AG09319 (cell line): Measurements from ENCODE around the gene RSPO1.
"Not testable (repeated sequence)": the region's sequence is repeated elsewhere in the genome, so short reads cannot be mapped to it uniquely, and the experiment has no call there.

Source experiments
- DNase-seq: peaks from one replicate; pipeline ENCODE4 v3.0.0-alpha.2; 2010; ENCODE audit warnings: low read depth; ENCODE audit errors: extremely low read depth
- TF ChIP-seq, protein P1 (sequence below): IDR thresholded peaks from 2 replicates; pipeline ENCODE4 v1.5.1; 2011; ENCODE audit warnings: low read depth, mild to moderate bottlenecking, inconsistent platforms, low read length, moderate library complexity

The RSPO1 gene

DNA sequence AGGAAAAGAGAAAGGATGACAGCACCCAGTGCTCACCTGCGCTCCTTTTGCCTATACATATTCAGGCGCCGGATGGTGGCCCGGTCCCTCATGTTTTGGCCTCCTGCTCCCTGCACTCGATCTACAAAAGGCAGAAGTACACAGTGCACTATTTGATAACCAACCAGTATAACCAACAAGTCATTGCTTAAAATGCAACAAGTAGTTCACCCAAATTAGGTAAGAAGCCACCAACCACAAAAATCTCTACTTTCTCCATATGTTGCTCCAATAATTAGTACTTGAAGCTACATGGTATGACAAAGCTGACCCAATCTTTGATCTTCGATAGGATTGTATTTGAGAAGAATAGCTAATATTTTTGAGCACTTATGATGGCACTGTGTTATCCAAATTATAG lies 41.0 kb downstream of the RSPO1 start:
- DNase-seq, result no peak
- TF ChIP-seq, protein P1, sequence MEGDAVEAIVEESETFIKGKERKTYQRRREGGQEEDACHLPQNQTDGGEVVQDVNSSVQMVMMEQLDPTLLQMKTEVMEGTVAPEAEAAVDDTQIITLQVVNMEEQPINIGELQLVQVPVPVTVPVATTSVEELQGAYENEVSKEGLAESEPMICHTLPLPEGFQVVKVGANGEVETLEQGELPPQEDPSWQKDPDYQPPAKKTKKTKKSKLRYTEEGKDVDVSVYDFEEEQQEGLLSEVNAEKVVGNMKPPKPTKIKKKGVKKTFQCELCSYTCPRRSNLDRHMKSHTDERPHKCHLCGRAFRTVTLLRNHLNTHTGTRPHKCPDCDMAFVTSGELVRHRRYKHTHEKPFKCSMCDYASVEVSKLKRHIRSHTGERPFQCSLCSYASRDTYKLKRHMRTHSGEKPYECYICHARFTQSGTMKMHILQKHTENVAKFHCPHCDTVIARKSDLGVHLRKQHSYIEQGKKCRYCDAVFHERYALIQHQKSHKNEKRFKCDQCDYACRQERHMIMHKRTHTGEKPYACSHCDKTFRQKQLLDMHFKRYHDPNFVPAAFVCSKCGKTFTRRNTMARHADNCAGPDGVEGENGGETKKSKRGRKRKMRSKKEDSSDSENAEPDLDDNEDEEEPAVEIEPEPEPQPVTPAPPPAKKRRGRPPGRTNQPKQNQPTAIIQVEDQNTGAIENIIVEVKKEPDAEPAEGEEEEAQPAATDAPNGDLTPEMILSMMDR, result no peak

DNA sequence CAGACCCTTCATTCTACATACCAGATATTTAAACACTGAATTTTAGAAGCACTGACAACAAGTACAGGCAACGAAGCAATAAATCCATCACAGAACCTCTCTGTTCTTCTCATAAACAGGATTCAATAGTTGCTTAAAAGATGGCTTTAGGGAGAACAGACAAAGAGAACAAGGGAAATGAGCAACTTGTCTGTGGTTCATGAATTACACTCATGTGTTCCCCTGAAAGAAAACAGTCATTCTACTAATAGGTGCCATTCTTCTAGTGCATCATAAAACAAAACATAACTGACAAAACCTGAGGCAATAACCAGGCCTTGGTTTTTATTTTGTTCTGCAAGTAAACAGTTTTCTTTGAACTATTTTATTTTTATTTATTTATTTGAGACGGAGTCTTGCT lies 45.8 kb downstream of the RSPO1 start:
- TF ChIP-seq, protein P1, result no peak
- no peak for DNase-seq

DNA sequence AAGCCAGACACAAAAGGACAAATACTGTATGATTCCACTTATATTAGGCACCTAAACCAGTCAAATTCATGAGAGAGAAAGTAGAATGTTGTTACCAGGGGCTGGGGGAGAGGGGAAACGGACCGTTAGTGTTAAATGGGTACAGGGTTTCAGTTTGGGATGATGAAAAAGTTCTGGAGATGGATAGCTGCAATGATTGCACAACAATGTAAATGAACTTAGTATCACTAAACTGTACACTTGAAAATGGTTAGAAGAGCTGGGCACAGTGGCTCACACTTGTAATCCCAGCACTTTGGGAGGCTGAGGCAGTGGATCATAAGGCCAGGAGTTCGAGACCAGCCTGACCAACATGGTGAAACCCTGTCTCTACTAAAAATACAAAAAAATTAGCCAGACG lies 50.1 kb downstream of the RSPO1 start:
- DNase-seq, result not testable (repeated sequence)

DNA sequence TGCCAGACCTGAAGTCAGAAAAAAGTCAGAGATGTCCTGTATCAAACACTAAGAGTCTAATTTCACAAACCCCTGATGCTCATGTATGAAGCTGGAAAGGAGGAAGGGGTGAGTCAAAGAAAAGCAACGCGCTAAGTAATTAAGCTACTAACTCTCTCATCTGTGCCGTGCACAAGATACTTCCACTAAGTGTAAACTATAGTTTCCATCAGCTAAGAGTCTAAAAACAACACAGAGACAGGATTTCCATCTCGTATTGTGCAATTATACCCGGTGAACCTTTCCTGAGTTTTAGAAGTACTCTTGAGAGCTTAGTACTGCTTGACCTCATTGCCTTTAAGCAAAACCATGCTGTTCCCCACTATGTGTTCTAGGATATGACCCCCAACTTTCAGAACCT lies 59.0 kb downstream of the RSPO1 start:
- TF ChIP-seq, protein P1, result no peak
- DNase-seq, result no peak

DNA sequence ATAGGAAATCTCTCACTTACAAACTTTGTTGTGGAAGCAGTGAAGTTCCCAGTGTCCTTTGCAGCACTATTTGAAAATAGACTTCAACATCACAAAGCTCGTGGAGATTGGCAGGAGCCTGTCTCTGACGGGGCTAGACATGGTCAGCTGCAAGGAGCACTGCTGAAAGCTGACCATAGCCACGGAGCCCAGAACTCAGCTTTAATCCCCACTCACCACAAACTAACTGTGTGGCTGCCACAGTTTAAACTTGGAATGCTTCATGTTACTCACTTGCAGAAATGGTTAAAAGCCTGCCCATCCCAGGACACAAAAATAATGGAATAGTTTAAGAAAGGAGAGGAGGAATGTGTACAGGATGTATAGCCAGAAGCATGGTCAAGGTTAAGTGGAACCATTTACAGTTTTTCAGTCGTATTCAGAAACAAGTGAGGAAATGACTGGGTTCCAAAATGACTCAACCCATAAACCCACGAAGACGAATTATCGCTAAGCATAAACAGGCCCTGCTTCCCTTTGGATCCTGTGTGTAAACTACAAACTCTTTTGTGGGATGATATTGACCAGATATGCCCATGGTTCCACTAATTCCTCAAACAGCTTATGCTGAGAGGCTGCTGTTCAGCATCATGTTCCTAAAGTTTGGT lies 59.7 kb downstream of the RSPO1 start:
- TF ChIP-seq, protein P1, result no peak
- DNase-seq, result peak; percentile 60

DNA sequence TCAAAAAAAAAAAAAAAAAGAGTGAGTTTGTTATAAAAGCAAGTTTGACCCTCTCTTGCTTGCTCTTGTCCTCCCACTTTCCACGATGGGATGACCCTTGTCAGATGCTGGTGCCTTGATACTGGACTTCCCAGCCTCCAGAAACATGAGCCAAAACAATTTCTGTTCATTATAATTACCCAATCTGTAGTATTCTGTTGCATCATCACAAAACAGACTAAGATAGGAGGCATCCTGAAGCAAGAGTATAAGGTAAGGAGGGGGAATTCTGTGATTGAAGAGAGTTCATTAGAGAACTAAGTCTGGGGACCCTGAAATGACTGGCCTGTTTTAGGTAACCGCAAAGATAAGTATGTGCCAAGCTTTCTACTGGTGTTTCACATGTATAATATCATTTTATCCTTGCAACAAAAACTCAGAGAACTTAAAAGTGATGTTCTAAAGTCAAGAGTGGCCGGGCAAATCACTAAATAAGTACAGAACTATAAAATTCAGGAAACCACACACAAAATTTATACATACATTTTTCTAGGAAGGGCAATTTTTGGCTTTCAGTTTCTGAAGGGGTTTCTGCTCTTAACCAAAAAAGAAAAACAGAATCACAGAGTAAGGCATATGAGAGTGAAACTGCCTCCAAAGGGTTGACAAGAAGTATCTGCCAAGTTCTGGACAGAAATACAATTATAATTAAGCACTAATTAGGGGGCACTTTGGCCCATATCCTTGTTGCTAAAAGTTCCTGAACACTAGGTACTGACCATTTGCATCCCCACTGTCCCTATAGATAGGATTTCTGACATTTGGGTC lies 64.0 kb downstream of the RSPO1 start:
- TF ChIP-seq, protein P1, result no peak
- DNase-seq, result no peak

DNA sequence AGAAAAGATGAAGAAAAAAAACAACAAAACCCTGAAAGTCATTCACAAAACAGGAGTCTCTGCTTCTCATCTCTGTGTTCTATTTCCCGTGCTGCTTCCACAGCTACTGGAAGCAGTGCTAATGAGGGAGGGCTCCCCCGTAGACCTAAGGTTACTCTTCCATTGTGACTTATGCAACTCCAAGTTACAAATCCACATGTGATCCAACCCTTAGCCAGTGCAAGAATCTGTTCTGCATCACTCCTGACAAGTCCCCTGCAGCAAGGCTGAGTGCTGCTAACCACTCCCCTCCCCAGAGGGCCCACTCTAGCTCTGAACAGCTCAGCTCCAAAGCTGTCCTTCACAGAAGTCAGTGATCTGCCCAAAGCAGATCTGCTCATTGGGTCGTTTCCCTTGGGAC lies 67.7 kb downstream of the RSPO1 start:
- DNase-seq, result no peak
- TF ChIP-seq, protein P1, result no peak
